ENCODE results near the gene IRF6.

DNA sequence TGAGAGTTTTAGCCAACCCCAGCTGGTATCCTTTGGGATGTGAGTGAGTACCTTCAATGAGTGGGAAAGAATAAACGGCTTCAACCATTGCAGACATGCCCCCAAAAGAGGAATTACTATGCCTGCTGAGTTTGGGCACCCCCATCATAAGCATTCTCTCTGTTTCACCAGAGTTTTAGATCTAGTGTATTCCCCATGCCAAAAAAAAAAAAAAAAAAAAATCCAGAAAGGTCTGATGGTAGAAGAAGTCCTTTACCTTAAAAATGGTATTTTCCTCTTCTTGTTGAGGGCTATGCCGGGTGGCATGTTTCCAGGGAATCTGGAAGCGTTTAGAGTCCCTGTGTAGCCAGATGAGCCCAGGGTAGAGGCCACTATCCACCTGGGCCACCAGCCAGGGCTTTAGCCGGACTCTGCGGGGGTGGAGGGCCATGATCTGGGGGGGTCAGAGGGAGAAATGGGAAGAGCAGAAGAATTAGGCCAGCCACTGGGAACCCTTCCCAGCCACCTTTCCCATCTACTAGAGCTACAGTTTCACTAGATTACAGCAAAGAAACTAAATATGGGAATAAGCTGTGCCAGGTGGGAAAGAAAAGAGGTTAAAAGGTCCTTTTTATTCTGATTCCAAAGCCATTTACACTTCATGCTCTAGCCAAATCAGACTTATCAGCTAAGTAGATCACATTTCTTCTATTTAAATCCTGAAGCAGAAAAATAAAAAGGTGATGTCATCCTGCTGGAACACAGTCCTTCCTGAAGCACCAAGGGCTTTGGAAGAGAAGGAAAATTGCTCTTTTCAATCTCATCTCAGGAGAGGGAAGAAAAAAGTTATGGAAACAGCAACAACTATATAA, 4.7 kb downstream of the IRF6 start:
- TF ChIP-seq, protein P1, sequence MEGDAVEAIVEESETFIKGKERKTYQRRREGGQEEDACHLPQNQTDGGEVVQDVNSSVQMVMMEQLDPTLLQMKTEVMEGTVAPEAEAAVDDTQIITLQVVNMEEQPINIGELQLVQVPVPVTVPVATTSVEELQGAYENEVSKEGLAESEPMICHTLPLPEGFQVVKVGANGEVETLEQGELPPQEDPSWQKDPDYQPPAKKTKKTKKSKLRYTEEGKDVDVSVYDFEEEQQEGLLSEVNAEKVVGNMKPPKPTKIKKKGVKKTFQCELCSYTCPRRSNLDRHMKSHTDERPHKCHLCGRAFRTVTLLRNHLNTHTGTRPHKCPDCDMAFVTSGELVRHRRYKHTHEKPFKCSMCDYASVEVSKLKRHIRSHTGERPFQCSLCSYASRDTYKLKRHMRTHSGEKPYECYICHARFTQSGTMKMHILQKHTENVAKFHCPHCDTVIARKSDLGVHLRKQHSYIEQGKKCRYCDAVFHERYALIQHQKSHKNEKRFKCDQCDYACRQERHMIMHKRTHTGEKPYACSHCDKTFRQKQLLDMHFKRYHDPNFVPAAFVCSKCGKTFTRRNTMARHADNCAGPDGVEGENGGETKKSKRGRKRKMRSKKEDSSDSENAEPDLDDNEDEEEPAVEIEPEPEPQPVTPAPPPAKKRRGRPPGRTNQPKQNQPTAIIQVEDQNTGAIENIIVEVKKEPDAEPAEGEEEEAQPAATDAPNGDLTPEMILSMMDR (IDR thresholded peaks at IDR 0.05): no peak
- no peak for TF ChIP-seq POLR2A (IDR thresholded peaks at IDR 0.05)
